Astrocyte of the hippocampus (primary cell): ENCODE data around the gene RBMS1.
"Not testable (repeated sequence)": the region's sequence is repeated elsewhere in the genome, so short reads cannot be mapped to it uniquely, and the experiment has no call there.

ENCODE experiments used
- DNase-seq: peaks from one replicate; pipeline ENCODE4 v3.0.0; 2011; ENCODE audit warnings: low read depth, low spot score

RBMS1 gene

GRCh38 chr2:160502478-160502877 is 8.9 kb upstream of the RBMS1 start:
- no peak for DNase-seq

- no peak for DNase-seq
These were observed 7.8 kb upstream of the RBMS1 start for GRCh38 chr2:160501370-160501769.

GRCh38 chr2:160499865-160500264 is 6.3 kb upstream of the RBMS1 start:
- DNase-seq, result no peak

GRCh38 chr2:160498137-160498536 is 4.5 kb upstream of the RBMS1 start:
- DNase-seq, result no peak

DNA sequence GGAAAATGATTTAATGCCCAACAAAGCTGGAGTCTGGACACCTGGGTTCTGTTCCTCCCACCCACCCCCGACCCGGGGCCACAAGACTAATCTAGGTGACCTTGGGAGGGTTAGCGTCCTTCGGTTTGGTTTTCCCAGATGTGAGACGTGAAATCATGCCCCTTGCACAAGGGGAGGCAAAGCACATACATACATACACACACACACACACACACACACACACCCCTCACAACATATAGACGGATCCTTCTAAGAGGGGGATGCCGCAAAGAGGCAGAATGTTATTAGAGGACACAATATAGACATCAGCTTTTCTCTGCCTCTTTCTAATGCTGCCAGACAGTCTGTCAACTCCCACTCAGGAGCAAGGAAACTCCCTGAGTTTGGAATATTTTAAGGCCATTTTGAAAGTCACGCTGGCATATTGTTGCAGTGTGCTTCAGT is 616 bp upstream of the RBMS1 start:
- DNase-seq, result peak; percentile 39

GRCh38 chr2:160492401-160493226 is 993 bp downstream of the RBMS1 start:
- DNase-seq, result peak; percentile 90

DNA sequence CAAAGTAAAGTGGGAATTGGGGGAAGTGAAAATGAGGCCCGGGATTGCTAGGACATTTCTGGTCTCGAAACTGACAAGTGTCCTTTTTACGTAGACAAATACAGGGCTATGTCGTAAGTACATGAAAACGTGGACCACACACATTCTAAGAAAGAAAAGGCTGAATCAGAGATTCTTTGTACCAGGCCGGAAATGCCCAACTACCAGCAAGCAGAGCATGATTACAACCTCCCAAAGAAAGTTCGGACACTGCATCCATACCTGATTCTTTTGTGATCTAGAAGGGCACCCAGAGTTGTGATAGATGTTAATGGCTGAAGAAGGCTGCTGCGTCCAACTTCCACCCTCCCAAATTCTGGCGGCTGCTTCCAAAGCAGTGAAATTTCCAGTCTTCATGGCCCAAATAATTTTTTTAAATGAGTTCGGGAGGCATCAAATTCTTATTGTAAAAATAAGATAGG is 1.7 kb downstream of the RBMS1 start:
- peak; percentile 74 for DNase-seq

DNA sequence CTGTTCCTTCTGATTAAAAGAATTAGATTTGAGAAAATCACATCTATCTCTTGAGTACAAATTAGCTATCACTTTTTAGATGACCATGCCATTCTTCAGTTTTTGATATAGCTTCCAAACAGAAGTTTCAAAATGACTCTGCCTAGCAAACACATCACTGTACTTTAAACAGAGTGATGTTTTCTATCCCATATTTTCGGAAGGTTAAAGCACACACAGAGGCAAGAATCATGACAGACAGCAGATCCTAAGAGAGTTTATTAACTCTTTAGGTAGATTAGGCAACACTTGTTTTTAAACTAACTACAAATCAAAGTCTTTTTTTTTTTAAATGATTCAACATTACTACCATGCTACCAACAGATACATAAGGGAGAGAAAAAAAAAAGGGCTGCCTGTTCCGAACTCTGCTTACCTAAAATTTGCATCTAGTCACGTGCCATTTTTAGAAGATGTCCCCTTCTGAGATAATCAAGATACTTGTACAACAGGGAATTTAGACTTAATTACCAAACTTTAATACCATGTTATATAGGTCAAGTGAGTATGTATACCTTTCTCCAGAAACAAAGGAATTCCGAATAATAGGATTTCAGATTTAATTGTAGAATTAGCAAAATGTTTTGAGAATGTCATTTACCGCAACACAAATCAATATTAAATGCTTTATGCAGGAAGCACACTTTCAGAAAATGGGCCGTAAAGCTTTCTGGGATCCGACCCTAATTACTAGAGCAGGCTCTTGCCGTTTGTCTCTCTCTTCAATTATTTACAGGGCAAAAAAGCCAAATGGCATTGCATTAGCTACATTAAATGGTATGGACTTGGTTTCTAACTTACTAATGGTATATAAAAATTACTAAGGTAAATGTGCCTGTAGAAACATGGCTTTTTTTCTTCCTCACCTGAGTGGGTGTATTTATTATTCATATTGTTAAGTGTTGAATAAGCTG is 2.6 kb downstream of the RBMS1 start:
- DNase-seq, result no peak

DNA sequence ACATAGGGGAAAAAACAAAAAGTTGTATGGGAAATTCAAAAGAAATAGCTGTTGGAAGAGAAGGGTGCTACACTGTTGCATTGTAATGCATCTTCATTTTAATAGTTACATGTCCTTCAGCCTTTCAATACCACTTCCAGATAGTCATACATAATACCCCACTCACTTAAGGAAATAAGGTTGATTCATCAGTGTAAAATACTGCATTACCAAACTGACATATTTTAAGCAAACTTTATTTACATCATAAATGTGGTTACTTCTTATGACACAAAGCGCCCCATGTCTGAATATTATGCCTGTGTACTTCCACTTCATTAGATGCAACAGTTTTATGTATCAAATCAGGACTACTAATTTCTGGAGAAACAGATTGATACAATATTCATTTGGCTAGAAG is 4.5 kb downstream of the RBMS1 start:
- DNase-seq, result no peak

DNA sequence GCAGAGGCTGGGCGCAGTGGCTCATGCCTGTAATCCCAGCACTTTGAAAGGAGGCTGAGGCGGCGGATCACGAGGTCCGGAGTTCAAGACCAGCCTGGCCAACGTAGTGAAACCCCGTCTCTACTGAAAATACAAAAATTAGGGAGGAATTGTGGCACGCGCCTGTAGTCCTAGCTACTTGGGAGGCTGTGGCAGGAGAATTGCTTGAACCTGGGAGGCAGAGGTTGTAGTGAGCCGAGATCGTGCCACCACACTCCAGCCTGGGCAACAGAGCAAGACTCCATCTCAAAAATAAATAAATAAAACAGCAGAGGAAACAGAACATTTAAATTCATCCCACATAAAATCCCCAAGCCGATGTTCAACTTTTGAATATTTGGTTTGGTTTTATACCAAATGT is 5.3 kb downstream of the RBMS1 start:
- not testable (repeated sequence) for DNase-seq

DNA sequence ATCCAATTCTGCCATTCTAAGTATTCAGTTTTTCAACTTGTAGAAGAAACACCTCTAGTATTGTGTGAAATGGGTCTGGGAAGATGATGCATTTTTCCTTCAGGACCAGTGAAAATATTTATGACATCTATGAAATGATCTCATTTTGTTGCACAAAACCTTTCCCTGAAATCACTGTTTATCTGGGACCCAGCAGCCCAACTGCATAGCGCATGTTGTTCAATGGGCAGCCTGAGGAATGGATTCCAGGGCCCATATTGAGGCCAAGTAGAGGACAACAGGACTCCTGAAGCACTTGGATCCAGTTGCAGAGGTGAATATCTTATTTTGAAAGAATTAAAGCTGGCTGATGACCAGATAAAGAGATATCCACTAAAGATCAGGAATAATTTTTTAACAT is 7.3 kb downstream of the RBMS1 start:
- DNase-seq, result no peak

- no peak for DNase-seq
These were observed 8.6 kb downstream of the RBMS1 start for GRCh38 chr2:160484859-160485520.

DNA sequence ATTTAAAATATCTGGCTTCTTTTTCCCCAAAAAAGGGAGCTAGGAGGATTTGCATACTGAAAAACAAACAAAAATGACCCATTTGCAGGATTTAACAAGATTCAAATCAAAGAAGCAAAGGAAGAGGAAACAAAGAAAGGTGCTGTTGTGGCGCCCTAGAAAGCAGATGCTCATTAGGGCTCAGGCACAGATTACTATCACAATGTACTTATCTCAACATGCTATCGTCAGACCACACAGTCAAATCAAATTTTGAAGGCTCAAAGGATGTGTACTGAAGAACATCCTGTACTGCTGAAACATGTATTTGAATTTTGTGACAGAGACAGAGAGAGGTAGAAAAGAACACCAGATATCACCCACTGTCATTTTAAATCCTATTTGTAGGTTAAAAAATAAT is 10.9 kb downstream of the RBMS1 start:
- no peak for DNase-seq

GRCh38 chr2:160479269-160479668 is 14.3 kb downstream of the RBMS1 start:
- DNase-seq, result no peak

GRCh38 chr2:160478660-160479059 is 14.9 kb downstream of the RBMS1 start:
- no peak for DNase-seq

DNA sequence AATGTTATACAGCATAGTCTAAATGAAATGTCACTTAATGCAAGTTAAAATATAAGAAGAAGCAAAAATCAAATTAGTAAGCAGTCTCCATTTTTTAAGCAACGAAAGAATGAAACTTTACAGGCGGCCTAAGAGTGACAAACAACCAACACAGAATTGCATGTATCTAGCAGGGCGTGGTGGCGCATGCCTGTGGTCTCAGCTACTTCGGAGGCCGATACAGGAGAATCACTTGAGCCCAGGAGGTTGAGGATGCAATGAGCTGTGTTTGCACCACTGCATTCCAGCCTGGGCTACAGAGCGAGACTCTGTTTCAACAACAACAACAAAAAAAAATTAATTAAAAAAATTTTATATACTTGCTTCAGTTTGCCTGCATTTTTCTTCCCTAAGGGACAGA is 16.6 kb downstream of the RBMS1 start:
- DNase-seq, result peak; percentile 56

DNA sequence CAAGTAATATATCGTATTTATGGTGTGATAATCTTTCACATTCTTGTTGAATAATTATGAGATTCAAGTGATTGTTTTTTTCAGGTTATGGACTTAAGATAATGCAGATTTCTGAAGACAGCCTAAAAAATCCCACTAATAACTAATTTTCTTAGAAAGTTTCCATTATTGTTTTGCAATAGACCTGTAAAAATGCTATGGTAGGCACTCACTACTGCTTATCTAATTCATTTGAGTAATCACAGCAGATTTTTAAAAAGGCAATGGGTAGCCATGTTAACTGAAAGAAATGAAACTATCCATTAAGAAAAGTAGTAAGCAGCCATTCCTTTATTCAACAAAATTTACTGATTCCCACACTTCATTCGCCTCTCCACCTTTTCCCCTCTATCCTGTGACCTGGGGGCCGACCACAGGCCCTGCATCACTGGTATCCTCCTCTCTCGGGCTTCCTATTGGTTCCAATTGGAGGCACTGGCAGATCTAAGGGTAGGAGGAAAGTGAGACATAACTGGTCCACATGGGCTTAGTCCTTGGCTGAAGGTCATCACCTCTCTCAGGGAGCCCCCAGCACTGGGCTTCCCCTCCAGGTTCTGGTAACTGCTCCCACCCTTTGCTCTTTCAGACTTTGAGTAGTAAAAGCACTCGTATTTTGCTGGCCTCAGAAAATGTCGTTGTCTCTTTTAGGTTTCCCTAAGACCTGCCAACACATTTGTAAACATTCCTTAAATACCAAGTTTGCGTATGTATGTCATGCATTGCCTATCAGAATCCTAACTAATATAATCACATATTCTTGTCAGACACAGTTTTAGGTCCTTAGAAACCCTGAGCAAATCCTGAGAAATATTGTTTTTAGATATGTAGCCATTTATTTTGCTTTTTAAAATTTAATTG is 18.5 kb downstream of the RBMS1 start:
- no peak for DNase-seq

GRCh38 chr2:160474319-160474645 is 19.3 kb downstream of the RBMS1 start:
- peak; percentile 33 for DNase-seq

GRCh38 chr2:160473468-160474318 is 19.9 kb downstream of the RBMS1 start:
- peak; percentile 26 for DNase-seq

DNA sequence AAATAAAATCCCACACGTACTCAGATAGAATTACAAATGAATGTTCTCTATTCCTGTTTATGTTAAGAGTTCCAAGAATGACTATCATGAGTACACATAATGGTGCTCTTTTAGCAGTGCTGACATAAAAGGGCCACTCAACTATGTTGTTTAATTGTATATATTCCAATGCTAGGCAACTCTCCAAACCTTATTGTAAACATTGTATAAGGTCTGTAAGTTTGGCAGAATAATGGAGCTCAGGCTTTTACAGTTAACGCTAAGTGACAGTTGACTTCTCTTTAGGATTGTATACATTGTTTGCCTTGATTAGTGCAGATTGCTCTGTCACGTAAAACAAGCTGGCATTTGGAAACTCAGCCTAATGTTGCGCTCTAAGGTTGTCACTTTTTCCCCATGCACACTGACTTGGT is 20.8 kb downstream of the RBMS1 start:
- DNase-seq, result no peak
